22Rv1 (cell line): Measurements from ENCODE around the gene C1QTNF9B.
A peak's percentile ranks its signal among the peaks of the same experiment; 100 is the strongest.

ENCODE experiments used
- H3K27ac ChIP-seq: fragments of 450-650 bp; 2 replicates; pipeline ENCODE4 v1.5.1; 2017
- CTCF ChIP-seq: fragments of 450-650 bp; IDR thresholded peaks from 2 replicates; pipeline ENCODE4 v1.5.1; 2017; ENCODE audit warnings: mild to moderate bottlenecking
- ZFX ChIP-seq: fragments of 450-650 bp; IDR thresholded peaks from 2 replicates; pipeline ENCODE4 v1.6.1; 2017; ENCODE audit warnings: antibody characterized with exemption, borderline replicate concordance

The C1QTNF9B gene

GRCh38 chr13:23923031-23923430 is 25.7 kb upstream of the C1QTNF9B start:
- TF ChIP-seq CTCF, result no peak
- no peak for TF ChIP-seq ZFX

GRCh38 chr13:23922005-23922932 is 25.0 kb upstream of the C1QTNF9B start:
- no peak overlapping the region for H3K27ac ChIP-seq
- no peak for TF ChIP-seq ZFX
- TF ChIP-seq CTCF, result no peak

More at GRCh38 chr13:23923031-23923430, 25.7 kb upstream of the C1QTNF9B start:
- H3K27ac ChIP-seq, result no peak overlapping the region

- no peak overlapping the region for H3K27ac ChIP-seq
- no peak for TF ChIP-seq ZFX
- TF ChIP-seq CTCF, result peak; percentile 83
Measured at GRCh38 chr13:23921451-23921888, 24.2 kb upstream of the C1QTNF9B start.

GRCh38 chr13:23919006-23919405 is 21.7 kb upstream of the C1QTNF9B start:
- TF ChIP-seq ZFX (no peak), CTCF (no peak)

DNA sequence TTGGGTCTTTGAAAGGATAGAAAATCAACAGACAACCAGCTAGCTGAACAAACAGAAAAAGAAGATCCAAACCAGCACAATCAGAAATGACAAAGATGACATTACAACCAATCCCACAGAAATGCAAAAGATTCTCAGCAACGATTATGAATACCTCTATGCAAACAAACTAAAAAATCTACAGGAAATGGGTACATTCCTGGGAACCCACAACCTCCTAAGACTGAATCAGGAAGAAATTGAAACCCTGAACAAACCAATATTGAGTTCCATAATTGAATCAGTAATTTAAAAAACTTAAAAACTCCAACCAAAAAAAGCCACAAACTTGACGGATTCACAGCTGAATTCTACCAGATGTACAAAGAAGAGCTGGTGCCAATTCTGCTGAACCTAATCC is 20.9 kb upstream of the C1QTNF9B start:
- H3K27ac ChIP-seq, result no peak overlapping the region
- TF ChIP-seq ZFX (no peak), CTCF (no peak)

More at GRCh38 chr13:23919006-23919405, 21.7 kb upstream of the C1QTNF9B start:
- no peak overlapping the region for H3K27ac ChIP-seq

GRCh38 chr13:23915308-23915707 is 18.0 kb upstream of the C1QTNF9B start:
- TF ChIP-seq ZFX (no peak), CTCF (no peak)
- no peak overlapping the region for H3K27ac ChIP-seq

GRCh38 chr13:23912469-23912868 is 15.2 kb upstream of the C1QTNF9B start:
- TF ChIP-seq ZFX (no peak), CTCF (no peak)
- no peak overlapping the region for H3K27ac ChIP-seq
